Mesothelial cell of epicardium (in vitro differentiated cells): ENCODE measurements around the gene FAAP20. TPM values are rescaled to one million over a fixed set of nuclear protein-coding genes. Genes with fewer than 3 reads are reported as not detected.

Experiments used
- DNase-seq, 2 experiments: peaks; one replicate each; pipeline ENCODE4 v3.0.0; 2021; ENCODE audit warnings: low spot score in 2 of 2; ENCODE audit not compliant: unreplicated experiment in 2 of 2
- H3K27ac Mint-ChIP-seq: 2 replicates; pipeline ENCODE4 v1.8.0; 2021; ENCODE audit warnings: mixed read lengths
- H3K27me3 Mint-ChIP-seq: 2 replicates; pipeline ENCODE4 v1.8.0; 2021; ENCODE audit warnings: low read depth, mixed read lengths
- H3K36me3 Mint-ChIP-seq: 2 replicates; pipeline ENCODE4 v1.8.0; 2021; ENCODE audit warnings: mixed read lengths
- H3K4me1 Mint-ChIP-seq: 2 replicates; pipeline ENCODE4 v1.8.0; 2021; ENCODE audit warnings: mixed read lengths
- H3K4me3 Mint-ChIP-seq: 2 replicates; pipeline ENCODE4 v1.8.0; 2021; ENCODE audit warnings: mild to moderate bottlenecking, moderate library complexity, mixed read lengths
- H3K9me3 Mint-ChIP-seq: 2 replicates; pipeline ENCODE4 v1.8.0; 2021; ENCODE audit warnings: mixed read lengths
- CTCF ChIP-seq: fragments of 200-600 bp; sonication (generic); IDR thresholded peaks from one replicate; pipeline ENCODE4 v1.5.0; 2021; ENCODE audit warnings: antibody characterized with exemption; ENCODE audit not compliant: unreplicated experiment
- total RNA-seq: library from RNA; stranded (reverse); gene quantifications from 3 replicates; pipeline ENCODE4 v1.2.1, GENCODE V29; 2021

The FAAP20 gene
- total RNA-seq, 1 donor from 2014 or later: 92.2 TPM

GRCh38 chr1:2143814-2144500, 50.6 kb downstream of the FAAP20 start:
- H3K36me3 Mint-ChIP-seq: no peaks in the 10 kb centered on the region
- no peaks in the 10 kb centered on the region for H3K9me3 Mint-ChIP-seq
- TF ChIP-seq CTCF: no peak
- no peak overlapping the region for H3K27ac Mint-ChIP-seq
- no peak for DNase-seq
- no peaks in the 10 kb centered on the region for H3K27me3 Mint-ChIP-seq
- no peaks in the 10 kb centered on the region for H3K4me1 Mint-ChIP-seq
- H3K4me3 Mint-ChIP-seq: no peak overlapping the region

GRCh38 chr1:2141025-2141424, 53.5 kb downstream of the FAAP20 start:
- DNase-seq: no peak
- no peaks in the 10 kb centered on the region for H3K9me3 Mint-ChIP-seq
- no peaks in the 10 kb centered on the region for H3K27me3 Mint-ChIP-seq
- H3K4me3 Mint-ChIP-seq: no peak overlapping the region
- H3K4me1 Mint-ChIP-seq: peaks cover 19% of the 10 kb centered on the region
- H3K27ac Mint-ChIP-seq: no peak overlapping the region
- no peaks in the 10 kb centered on the region for H3K36me3 Mint-ChIP-seq
- no peak for TF ChIP-seq CTCF

Other genes starting within 250 kb of the FAAP20 start
- gene CFAP74, start 191.0 kb downstream of the FAAP20 start, total RNA-seq: 0.16 to 0.42 TPM (median 0.18 TPM) in 3 replicates
- gene GABRD, start 175.4 kb downstream of the FAAP20 start, total RNA-seq: 0.09 to 0.16 TPM (median 0.14 TPM) in 3 replicates
- 53.0 to 55.5 TPM (median 54.5 TPM) in 3 replicates for gene PRKCZ, start 144.4 kb downstream of the FAAP20 start, total RNA-seq
- 105 to 110 TPM (median 105 TPM) in 3 replicates for gene SKI, start 33.5 kb upstream of the FAAP20 start, total RNA-seq
- gene MORN1, start 196.8 kb upstream of the FAAP20 start, total RNA-seq: 21.6 to 25.0 TPM (median 24.3 TPM) in 3 replicates
- gene RER1, start 197.1 kb upstream of the FAAP20 start, total RNA-seq: 94.5 to 103 TPM (median 95.1 TPM) in 3 replicates
- 25.8 to 26.6 TPM (median 25.9 TPM) in 3 replicates for gene PEX10, start 217.8 kb upstream of the FAAP20 start, total RNA-seq